PFSK-1 (cell line): ENCODE measurements around the gene ABITRAM.

Experiments used
- FOXP2 ChIP-seq: optimal IDR thresholded peaks from 2 replicates; pipeline ENCODE3; 2011; ENCODE audit warnings: borderline replicate concordance, control low read depth, inconsistent platforms; ENCODE audit not compliant: insufficient read depth; ENCODE audit errors: extremely low read length, extremely low read depth
- POLR2AphosphoS5 ChIP-seq: IDR thresholded peaks from 2 replicates; pipeline ENCODE4 v1.6.1; 2012; ENCODE audit warnings: low read depth, mild to moderate bottlenecking, control low read depth, low read length, moderate library complexity
- SIN3A ChIP-seq: IDR thresholded peaks from 2 replicates; pipeline ENCODE4 v1.6.1; 2012; ENCODE audit warnings: mild to moderate bottlenecking, low read length, moderate library complexity, borderline replicate concordance; ENCODE audit not compliant: insufficient read depth
- TAF1 ChIP-seq: IDR thresholded peaks from 2 replicates; pipeline ENCODE4 v1.6.1; 2012; ENCODE audit warnings: low read length, control low read depth, borderline replicate concordance; ENCODE audit not compliant: insufficient read depth
- TF ChIP-seq, protein P1 (sequence below), 2 experiments: IDR thresholded peaks; 2 replicates each; pipeline versions ENCODE4 v1.6.1 to v1.8.0; 2011 to 2012; ENCODE audit warnings: low read depth in 2 of 2, low read length in 2 of 2, control low read depth in 1 of 2, inconsistent platforms in 1 of 2, mild to moderate bottlenecking in 1 of 2, moderate library complexity in 1 of 2; ENCODE audit not compliant: insufficient read depth in 1 of 2

DNA sequence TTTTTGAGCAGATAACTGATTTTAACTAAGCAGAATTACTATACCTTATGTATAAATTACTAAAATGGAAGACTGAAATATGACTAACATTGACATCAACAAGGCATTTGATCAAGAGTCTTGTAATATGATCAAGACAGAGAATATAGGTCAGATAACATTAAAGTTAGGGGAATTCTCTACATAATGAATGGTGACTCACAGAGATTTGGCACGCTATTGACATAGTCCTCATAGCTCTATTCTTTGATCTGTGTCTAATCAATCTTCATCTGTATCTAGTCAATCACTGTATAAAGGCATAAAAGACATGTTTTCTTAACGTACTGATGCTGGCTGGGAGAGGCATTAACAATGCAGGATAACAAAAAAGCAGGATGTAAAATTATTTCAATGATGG is 17.4 kb downstream of the ABITRAM start:
- no peak for TF ChIP-seq TAF1
- TF ChIP-seq POLR2AphosphoS5 = no peak
- TF ChIP-seq SIN3A = no peak
- TF ChIP-seq, protein P1, sequence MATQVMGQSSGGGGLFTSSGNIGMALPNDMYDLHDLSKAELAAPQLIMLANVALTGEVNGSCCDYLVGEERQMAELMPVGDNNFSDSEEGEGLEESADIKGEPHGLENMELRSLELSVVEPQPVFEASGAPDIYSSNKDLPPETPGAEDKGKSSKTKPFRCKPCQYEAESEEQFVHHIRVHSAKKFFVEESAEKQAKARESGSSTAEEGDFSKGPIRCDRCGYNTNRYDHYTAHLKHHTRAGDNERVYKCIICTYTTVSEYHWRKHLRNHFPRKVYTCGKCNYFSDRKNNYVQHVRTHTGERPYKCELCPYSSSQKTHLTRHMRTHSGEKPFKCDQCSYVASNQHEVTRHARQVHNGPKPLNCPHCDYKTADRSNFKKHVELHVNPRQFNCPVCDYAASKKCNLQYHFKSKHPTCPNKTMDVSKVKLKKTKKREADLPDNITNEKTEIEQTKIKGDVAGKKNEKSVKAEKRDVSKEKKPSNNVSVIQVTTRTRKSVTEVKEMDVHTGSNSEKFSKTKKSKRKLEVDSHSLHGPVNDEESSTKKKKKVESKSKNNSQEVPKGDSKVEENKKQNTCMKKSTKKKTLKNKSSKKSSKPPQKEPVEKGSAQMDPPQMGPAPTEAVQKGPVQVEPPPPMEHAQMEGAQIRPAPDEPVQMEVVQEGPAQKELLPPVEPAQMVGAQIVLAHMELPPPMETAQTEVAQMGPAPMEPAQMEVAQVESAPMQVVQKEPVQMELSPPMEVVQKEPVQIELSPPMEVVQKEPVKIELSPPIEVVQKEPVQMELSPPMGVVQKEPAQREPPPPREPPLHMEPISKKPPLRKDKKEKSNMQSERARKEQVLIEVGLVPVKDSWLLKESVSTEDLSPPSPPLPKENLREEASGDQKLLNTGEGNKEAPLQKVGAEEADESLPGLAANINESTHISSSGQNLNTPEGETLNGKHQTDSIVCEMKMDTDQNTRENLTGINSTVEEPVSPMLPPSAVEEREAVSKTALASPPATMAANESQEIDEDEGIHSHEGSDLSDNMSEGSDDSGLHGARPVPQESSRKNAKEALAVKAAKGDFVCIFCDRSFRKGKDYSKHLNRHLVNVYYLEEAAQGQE (IDR thresholded peaks at IDR 0.05; ENCODE audit: insufficient read depth in 1 of 2, low read depth in 2 of 2, low read length in 2 of 2) = no peak
- no peak for TF ChIP-seq FOXP2
